Measurements from ENCODE around the gene GJB3. TPM values are rescaled to one million over a fixed set of nuclear protein-coding genes. Genes with fewer than 3 reads are reported as not detected.

GJB3 gene
- total and polyA plus RNA-seq, 9 of the 15 experiments (the other 6 are each of a cell fraction or from before 2014, with no cell fraction given) = not detected

- peaks cover 0 to 15% of the 10 kb centered on the region in 2 experiments; a peak in 1 of 5 replicates for H3K4me1 ChIP-seq (replicated peaks in 1 of 2; ENCODE audit: control insufficient read depth in 2 of 2, insufficient read depth in 2 of 2, low read length in 2 of 2)
- CTCF ChIA-PET (ENCODE audit: low intra/inter-chr PET ratio) = interaction anchor here (0.9 kb wide), 1 partner anchor 86 kb away, joined by 4 read pairs; no protein-coding TSS in a partner anchor
Measured at GRCh38 chr1:34779962-34780361, 1.1 kb upstream of the GJB3 start.

More at GRCh38 chr1:34779962-34780361, 1.1 kb upstream of the GJB3 start:
- no peak overlapping the region for H3K4me3 ChIP-seq
- H3K9ac ChIP-seq (ENCODE audit: insufficient read depth in 1 of 2, low read depth in 2 of 2, low read length in 2 of 2) = no peak overlapping the region
- H3K9me3 ChIP-seq (replicated peaks; ENCODE audit: control insufficient read depth, insufficient read depth, low read depth, low read length) = no peaks in the 10 kb centered on the region
- H3K79me2 ChIP-seq (ENCODE audit: control insufficient read depth, insufficient read depth, low read length) = no peaks in the 10 kb centered on the region
- 0 out of 2 replicates have a peak, but pooled peaks cover 3% of the 10 kb centered on the region for H4K20me1 ChIP-seq (replicated peaks; ENCODE audit: control insufficient read depth, insufficient read depth, low read length)
- H3K27ac ChIP-seq (ENCODE audit: extremely low read depth, low read depth, low read length) = no peak overlapping the region
- no peak for TF ChIP-seq CHD1 (IDR thresholded peaks at IDR 0.05; ENCODE audit: low read length)
- TF ChIP-seq ZNF830 (CRISPR knock-in tag; IDR thresholded peaks at IDR 0.05) = no peak
- no peak for TF ChIP-seq ZNF655 (CRISPR knock-in tag; IDR thresholded peaks at IDR 0.05)
- no peak for TF ChIP-seq ZNF121 (CRISPR knock-in tag; conservative IDR thresholded peaks at IDR 0.05)
- TF ChIP-seq ARID2 (IDR thresholded peaks at IDR 0.05) = no peak
- no peak for TF ChIP-seq HEY1 (CRISPR knock-in tag; IDR thresholded peaks at IDR 0.05; ENCODE audit: borderline replicate concordance)
- no peak for TF ChIP-seq ZNF707 (CRISPR knock-in tag; conservative IDR thresholded peaks at IDR 0.05)
- no peak for TF ChIP-seq ZKSCAN8 (CRISPR knock-in tag; IDR thresholded peaks at IDR 0.05)
- no peak for TF ChIP-seq POLR3A (IDR thresholded peaks at IDR 0.05; ENCODE audit: borderline replicate concordance, extremely low read depth, insufficient read depth, insufficient read length)
- no peak for TF ChIP-seq E2F8 (IDR thresholded peaks at IDR 0.05; ENCODE audit: low read depth, partially characterized antibody)
- TF ChIP-seq SMAD2 (IDR thresholded peaks at IDR 0.05; ENCODE audit: low read depth, low read length) = no peak
- TF ChIP-seq ZNF146 (CRISPR knock-in tag; IDR thresholded peaks at IDR 0.05; ENCODE audit: unreplicated experiment) = no peak
- TF ChIP-seq SMARCA4 (IDR thresholded peaks at IDR 0.05) = no peak
- no peak for TF ChIP-seq NFYB (IDR thresholded peaks at IDR 0.05; ENCODE audit: extremely low read depth, insufficient read length)
- no peak for TF ChIP-seq HSF4 (CRISPR knock-in tag; IDR thresholded peaks at IDR 0.05; ENCODE audit: borderline replicate concordance)
- no peaks in the 10 kb centered on the region for H3K9me1 ChIP-seq (ENCODE audit: control insufficient read depth, insufficient read depth, low read length)
- intact Hi-C loops (cut with micrococcal nuclease) = no loop called here
- FAIRE-seq = no peak
- WGBS (ENCODE audit: insufficient coverage, low coverage, missing lambda C conversion rate) = 0% methylated on average over 5 of the region's 5 CpGs
- H3K27me3 ChIP-seq (ENCODE audit: control insufficient read depth in 2 of 2, insufficient read depth in 2 of 2, low read length in 2 of 2) = peaks cover 48 to 76% of the 10 kb centered on the region in 2 experiments
- no peak for DNase-seq (ENCODE audit: extremely low read depth in 1 of 4, low spot score in 3 of 4)
- ATAC-seq = no peak
- H3K4me2 ChIP-seq (ENCODE audit: insufficient read depth, low read length) = no peak overlapping the region
- H3K36me3 ChIP-seq (ENCODE audit: control insufficient read depth, insufficient read depth, low read length) = no peaks in the 10 kb centered on the region
- no peak overlapping the region for H2AFZ ChIP-seq (ENCODE audit: low read depth, low read length)
- BruUV-seq (replicated peaks) = no TSS peak
- in situ Hi-C loops (cut with MboI) = no loop called here
- POLR2A ChIA-PET = no interaction called here

Measured in K562 (cell line).